Measurements from ENCODE around the gene RRP15. TPM values are rescaled to one million over a fixed set of nuclear protein-coding genes. Genes with fewer than 3 reads are reported as not detected.

RRP15 gene
- total RNA-seq, 1 donor from 2014 or later, result 26.6 TPM

GRCh38 chr1:218361298-218362065, 76.4 kb downstream of the RRP15 start:
- no peak for DNase-seq (ENCODE audit: low spot score)

- DNase-seq (ENCODE audit: low spot score), result no peak
These were observed 77.5 kb downstream of the RRP15 start for GRCh38 chr1:218362418-218363076.

- DNase-seq (ENCODE audit: low spot score), result no peak
These were observed 78.0 kb downstream of the RRP15 start for GRCh38 chr1:218363141-218363540.

- no peak for DNase-seq (ENCODE audit: low spot score)
These were observed 79.1 kb downstream of the RRP15 start for GRCh38 chr1:218364028-218364710.

DNA sequence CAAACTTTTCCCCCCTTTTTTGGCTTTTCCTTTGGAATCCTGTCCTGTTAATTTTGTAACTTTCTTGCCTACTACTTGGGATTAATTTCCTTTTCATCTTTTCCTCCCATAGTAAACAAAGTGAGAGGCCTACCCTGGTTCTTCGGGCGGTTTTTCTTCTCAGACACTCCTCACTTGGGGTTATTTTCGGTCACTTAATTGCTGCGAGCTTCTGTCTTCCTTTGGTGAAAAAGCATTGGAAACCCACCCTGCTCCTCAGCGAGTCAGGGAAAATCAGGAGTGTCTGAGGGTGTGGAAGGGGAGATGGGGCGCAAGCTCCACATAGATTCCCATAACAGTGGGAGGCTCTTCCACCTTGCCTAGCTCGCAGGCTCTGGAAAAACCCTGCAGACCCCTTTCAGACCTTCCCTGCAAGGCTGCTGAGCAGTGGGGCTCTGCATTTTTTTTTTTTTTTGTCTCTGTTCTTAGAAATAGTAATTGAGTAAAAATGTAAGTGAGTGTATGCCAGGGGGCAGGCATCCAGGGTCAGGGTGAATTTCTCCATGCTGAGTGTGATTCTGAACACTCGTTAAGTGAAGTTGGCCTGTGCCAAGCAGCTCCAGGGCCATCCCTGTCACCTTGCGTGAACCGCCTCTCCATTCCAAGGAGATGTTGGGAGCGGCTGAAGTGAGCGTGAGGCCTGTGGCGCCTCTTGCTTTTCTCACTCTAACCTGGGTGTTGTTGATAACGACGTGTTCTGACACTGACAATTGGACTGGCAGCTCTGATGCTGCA, 80.3 kb downstream of the RRP15 start:
- no peak for DNase-seq (ENCODE audit: low spot score)

DNA sequence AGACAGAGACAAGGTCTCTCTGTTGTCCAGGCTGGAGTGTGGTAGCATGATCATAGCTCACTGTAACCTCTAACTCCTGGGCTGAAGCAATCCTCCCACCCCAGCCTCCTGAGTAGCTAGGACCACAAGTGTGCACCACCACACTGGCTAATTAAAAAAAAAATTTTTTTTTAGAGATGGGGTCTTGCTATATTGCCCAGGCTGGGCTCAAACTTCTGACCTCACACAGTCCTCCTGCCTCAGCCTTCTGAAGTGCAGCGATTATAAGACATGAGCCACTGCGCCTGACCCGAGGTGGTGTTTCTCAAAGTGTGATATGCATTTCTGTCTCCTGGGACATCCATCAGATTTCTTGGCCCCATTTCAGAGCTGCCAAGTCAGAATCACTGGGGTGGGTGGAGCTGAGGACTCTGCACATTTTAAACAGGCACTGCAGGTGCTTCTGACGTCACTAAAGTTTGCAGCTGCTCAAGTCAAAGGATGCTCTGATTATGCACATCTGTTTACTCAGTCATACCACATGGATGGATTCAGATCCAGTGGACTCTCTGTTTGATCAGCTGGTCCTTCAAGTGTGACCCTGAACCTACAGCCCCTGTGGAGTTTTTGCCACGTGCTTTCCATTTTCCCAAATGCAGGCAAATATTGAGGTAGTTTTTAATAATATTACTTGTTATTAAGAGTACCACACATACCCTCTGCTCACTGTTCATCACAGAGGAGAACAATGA, 81.4 kb downstream of the RRP15 start:
- no peak for DNase-seq (ENCODE audit: low spot score)

GRCh38 chr1:218367118-218367517, 82.0 kb downstream of the RRP15 start:
- no peak for DNase-seq (ENCODE audit: low spot score)

- DNase-seq (ENCODE audit: low spot score), result no peak
These were observed 83.6 kb downstream of the RRP15 start for GRCh38 chr1:218368686-218369085.

- DNase-seq (ENCODE audit: low spot score), result no peak
These were observed 84.8 kb downstream of the RRP15 start for GRCh38 chr1:218369688-218370511.

DNA sequence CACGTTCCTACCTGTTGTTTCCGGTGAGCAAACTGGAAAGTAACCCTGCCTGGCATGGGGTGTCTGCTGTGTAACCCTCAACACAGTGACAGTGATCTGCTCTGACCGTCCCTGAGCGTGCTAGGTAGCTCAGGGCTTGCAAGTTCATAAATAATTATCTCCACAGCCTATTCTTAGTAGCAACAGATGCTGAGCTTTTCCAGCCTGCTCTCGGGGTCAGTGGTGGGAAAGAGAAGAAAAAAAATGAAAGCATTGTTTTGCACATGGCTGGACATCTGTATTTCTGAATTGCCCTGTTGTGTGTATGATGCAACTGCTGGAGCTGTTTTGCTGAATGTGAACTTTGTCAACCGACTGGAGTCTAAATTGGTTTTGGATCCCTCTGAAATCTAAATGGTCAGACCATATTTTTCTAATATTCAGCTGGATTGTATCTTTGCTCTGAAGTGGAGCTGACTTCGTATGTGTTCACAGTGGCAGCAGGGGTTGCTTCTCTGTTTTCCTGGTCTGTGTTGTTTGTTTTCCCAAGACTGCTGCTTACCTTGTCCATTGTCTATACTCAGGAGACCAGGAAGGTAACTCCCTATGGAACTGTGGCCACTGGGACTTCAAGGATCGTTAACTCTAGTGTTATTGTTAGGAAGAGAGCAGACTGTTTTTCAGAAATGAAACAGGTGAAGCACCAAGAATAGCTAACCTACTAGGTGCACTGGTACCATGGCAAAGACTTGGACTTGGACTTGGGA, 87.0 kb downstream of the RRP15 start:
- no peak for DNase-seq (ENCODE audit: low spot score)

DNA sequence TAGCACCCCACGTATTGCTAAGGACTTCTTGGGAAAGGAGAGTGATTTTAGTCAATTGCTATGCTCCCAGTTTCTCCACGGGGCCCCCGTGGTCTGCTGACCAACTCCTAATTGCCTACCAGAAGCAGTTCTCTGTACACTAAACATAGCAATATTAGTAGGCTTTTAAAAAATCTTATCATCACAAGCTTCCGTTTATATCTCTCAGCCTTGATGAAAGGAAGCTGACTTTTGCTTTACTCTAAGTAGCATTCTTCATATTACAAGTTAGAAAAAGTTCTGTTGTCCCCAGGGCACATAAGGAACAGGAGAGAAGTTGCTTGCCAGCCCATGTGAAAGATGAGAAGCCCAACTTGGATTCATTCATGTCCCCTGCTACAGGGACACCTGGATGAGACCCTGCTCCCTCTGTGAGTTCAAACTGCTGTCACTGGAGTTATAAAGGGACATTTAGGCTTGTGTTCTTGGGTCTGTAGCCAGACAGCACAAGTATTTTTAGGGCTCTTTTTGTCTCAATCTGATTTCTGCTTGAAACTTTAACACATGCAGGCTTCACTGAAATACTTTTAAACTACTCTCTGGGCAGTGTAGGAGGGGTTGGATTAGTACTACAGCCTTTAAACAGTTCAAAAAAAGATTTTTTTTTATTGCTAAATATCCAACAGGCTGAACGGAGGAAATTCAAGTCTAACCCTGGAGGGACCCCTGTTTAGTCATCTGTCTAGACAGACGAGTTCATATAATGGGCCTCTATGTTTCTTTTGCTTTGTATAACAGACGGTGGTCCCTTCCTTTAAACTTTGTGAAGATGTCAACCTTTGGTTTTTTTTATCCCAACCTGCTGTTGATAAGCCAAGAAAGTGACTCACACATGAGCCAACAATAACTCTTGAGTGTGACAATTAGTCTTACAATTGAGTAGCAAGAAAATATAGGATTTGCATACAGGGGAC, 89.6 kb downstream of the RRP15 start:
- DNase-seq (ENCODE audit: low spot score), result no peak

- no peak for DNase-seq (ENCODE audit: low spot score)
These were observed 91.6 kb downstream of the RRP15 start for GRCh38 chr1:218376722-218377121.

GRCh38 chr1:218377143-218377660, 92.1 kb downstream of the RRP15 start:
- DNase-seq (ENCODE audit: low spot score), result no peak

GRCh38 chr1:218380125-218380977, 95.3 kb downstream of the RRP15 start:
- no peak for DNase-seq (ENCODE audit: low spot score)

DNA sequence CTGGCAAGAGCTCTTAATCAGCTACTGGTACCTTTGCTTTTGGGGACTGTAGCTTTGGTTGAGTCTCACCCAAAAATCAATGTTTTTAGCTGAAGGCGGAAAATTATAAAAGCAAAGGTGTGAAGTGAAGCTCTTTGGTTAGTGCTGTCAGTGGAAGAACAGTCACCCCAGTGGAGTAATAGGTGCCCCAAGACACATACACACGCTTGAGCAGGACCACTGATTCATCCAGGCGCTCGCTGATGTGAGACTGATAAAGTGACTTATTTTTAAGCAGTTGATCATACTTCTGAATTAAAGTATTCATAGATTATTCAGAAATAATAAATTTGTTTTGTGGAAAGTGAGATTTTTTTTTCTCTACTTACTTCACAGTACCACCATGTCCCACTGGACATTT, 97.2 kb downstream of the RRP15 start:
- no peak for DNase-seq (ENCODE audit: low spot score)

GRCh38 chr1:218383051-218383450, 98.0 kb downstream of the RRP15 start:
- DNase-seq (ENCODE audit: low spot score), result no peak

DNA sequence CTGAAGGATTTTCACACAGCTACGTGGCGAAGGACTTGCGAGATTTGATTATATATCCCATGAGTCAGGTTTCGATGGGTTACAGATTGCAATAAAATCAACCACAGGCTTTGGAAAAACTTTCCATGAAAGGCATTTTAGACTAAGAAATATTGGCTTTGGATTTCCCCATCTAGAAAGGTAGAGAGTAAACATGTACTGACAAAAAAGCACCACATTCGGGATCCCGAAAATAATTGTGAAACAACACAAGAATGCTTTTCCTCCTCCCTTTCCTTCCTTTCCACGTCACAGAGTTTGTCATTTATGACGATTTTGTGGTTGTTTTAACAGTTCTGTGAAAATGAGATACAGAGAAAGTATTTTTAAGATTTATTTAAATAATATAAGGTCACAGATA, 98.6 kb downstream of the RRP15 start:
- no peak for DNase-seq (ENCODE audit: low spot score)

All from mesenteric fat pad (tissue), 1 donor.